Measurements from ENCODE around the gene SMKR1. TPM values are rescaled to one million over a fixed set of nuclear protein-coding genes. Genes with fewer than 3 reads are reported as not detected.

The SMKR1 gene
- total and polyA plus RNA-seq, 10 donors, result 0.91 to 2.2 (median 1.4) TPM; not detected in 5

DNA sequence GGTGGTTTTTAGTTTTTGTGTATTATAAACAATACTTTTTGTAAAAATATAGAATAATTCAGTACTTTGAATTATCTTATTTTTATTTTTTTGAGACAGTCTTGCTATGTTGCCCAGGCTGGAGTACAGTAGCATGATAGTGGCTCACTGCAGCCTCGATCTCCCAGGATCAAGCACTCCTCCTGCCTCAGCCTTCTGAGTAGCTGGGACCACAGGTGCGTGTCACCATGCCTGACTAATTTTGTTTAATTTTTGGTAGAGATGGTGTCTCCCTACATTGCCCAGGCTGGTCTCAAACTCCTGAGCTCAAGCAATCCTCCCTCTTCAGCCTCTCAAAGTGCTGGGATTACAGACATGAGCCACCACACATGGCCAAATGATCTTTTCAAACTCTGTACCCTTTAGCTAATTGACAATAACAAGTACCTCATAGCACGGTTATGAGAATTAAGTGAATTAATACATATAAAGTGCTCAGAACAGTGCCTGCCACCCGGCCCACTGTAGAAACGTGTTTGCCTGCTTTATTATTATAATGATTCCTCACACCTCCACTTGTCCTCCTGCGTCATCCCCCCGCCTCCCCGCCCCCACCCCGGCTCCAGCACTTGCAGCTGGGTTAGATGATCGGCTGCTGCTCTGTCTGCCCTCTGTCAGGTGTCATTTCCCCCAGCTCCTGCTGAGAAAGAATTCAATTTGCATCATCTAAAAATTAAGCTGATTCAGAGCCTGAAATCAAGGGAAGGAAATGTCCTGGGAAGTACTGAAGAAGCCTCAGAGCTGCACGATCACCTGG lies 55.6 kb downstream of the SMKR1 start:
- no peak for DNase-seq
- intact Hi-C loops (cut with DNase I; ENCODE audit: low total_unique reads), result no loop called here
- no peak for TF ChIP-seq POLR2A (IDR thresholded peaks at IDR 0.05)
- TF ChIP-seq, protein P1, sequence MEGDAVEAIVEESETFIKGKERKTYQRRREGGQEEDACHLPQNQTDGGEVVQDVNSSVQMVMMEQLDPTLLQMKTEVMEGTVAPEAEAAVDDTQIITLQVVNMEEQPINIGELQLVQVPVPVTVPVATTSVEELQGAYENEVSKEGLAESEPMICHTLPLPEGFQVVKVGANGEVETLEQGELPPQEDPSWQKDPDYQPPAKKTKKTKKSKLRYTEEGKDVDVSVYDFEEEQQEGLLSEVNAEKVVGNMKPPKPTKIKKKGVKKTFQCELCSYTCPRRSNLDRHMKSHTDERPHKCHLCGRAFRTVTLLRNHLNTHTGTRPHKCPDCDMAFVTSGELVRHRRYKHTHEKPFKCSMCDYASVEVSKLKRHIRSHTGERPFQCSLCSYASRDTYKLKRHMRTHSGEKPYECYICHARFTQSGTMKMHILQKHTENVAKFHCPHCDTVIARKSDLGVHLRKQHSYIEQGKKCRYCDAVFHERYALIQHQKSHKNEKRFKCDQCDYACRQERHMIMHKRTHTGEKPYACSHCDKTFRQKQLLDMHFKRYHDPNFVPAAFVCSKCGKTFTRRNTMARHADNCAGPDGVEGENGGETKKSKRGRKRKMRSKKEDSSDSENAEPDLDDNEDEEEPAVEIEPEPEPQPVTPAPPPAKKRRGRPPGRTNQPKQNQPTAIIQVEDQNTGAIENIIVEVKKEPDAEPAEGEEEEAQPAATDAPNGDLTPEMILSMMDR (IDR thresholded peaks at IDR 0.05 in 8 of 11, conservative IDR thresholded peaks at IDR 0.05 in 3 of 11), result no peak
- TF ChIP-seq POLR2AphosphoS5 (IDR thresholded peaks at IDR 0.05), result no peak
- WGBS, 5 donors, result 57 to 72% (median 68%) methylated on average over 11 of the region's 11 CpGs
- Histone ChIP-seq H3K9me3 (no peaks in the 10 kb centered on the region), H3K27me3 (replicated peaks in 1 of 7) (peaks cover 0 to 13% (median 0%) of the 10 kb centered on the region in 7 donors), H3K27ac (no peak overlapping the region), H3K4me1 (peaks cover 0 to 14% (median 4%) of the 10 kb centered on the region in 6 donors), H3K4me3 (no peak overlapping the region), H3K36me3 (no peaks in the 10 kb centered on the region)

DNA sequence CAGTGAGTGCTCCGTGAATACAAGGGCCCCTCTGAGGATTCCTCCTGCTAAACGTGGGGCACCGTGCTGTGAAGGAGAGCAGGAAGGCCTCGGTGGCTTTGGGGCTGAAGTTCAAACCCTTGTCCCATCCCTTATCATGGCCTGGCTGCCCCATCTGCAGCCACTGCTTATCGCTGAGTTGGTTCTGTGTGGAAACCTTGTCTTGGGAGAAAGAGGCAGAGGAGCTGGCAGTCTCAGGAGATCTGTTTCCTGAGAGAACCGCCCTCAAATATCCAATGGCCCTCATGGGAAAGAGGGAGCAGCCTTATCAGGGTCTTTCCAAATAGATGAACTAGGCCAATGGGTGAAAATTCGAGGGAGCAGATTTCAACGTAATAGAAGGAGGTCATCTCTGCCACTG lies 57.2 kb downstream of the SMKR1 start:
- intact Hi-C loops (cut with DNase I; ENCODE audit: low total_unique reads), result no loop called here
- no peak for DNase-seq
- Histone ChIP-seq H3K27ac (no peak overlapping the region), H3K9me3 (no peaks in the 10 kb centered on the region), H3K4me1 (peaks cover 0 to 9% (median 2%) of the 10 kb centered on the region in 6 donors), H3K27me3 (replicated peaks in 1 of 7) (peaks cover 0 to 14% (median 0%) of the 10 kb centered on the region in 7 donors), H3K4me3 (no peak overlapping the region), H3K36me3 (no peaks in the 10 kb centered on the region)
- TF ChIP-seq, protein P1 (IDR thresholded peaks at IDR 0.05 in 8 of 11, conservative IDR thresholded peaks at IDR 0.05 in 3 of 11), result no peak
- no peak for TF ChIP-seq POLR2A (IDR thresholded peaks at IDR 0.05)
- TF ChIP-seq POLR2AphosphoS5 (IDR thresholded peaks at IDR 0.05), result no peak
- WGBS, 5 donors, result 70 to 84% (median 81%) methylated on average over 8 of the region's 8 CpGs

DNA sequence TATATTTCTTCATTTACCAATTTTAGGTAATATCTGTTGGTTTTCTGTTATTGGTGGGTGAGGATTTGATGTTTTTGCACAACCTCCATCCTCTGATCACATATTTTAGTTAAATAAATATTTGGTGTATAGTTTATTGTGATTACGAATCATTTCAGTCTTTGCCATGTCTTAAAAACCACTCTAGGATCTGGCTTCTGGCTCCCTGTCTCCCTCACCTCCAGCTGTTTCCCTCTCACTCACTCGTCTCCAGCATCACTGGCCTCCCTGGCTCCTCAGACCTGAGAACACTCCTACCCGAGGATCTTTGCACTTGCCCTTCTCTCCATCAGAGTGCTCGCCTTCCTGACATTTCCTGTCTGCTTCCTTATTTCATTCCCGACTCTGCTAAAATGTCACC lies 58.5 kb downstream of the SMKR1 start:
- Histone ChIP-seq H3K27me3 (replicated peaks in 1 of 7) (peaks cover 0 to 9% (median 0%) of the 10 kb centered on the region in 7 donors), H3K9me3 (no peaks in the 10 kb centered on the region), H3K36me3 (no peaks in the 10 kb centered on the region), H3K4me1 (peaks cover 0 to 9% (median 2%) of the 10 kb centered on the region in 6 donors), H3K4me3 (no peak overlapping the region), H3K27ac (no peak overlapping the region)
- DNase-seq, result no peak
- intact Hi-C loops (cut with DNase I; ENCODE audit: low total_unique reads), result no loop called here
- TF ChIP-seq, protein P1 (IDR thresholded peaks at IDR 0.05 in 8 of 11, conservative IDR thresholded peaks at IDR 0.05 in 3 of 11), result no peak
- TF ChIP-seq POLR2A (IDR thresholded peaks at IDR 0.05), result no peak
- no peak for TF ChIP-seq POLR2AphosphoS5 (IDR thresholded peaks at IDR 0.05)
- WGBS, 5 donors, result 43 to 62% (median 44%) methylated on average over 5 of the region's 5 CpGs

DNA sequence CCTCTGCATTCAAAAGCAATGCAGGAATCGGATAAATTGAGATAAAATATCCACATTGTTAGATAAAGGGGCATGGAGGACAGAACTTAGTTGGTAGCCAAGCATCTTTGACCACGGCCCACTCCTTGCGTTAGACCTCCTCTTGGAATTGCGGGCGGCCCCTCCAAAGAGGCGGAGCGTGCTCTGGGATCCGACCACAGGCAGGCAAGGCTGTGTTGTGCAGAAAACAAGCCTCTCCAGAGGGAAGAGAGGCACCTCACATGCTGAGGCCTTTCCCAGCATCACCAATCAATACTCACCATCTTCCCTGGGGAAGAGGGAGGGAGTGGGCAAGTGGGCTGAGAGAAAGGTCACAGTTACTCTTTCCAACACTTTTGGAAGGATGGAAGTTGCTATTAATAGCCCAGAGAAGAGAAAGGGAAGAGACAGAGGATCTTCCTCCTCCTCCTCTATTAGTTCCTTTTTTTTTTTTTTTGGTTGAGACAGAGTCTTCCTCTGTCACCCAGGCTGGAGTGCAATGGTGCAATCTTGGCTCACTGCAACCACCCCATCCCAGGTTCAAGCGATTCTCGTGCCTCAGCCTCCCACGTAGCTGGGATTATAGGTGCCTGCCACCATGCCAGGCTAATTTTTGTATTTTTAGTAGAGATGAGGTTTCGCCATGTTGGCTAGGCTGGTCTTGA lies 59.5 kb downstream of the SMKR1 start:
- intact Hi-C loops (cut with DNase I; ENCODE audit: low total_unique reads), result no loop called here
- H3K27ac ChIP-seq, result no peak overlapping the region
- H3K9me3 ChIP-seq, result no peaks in the 10 kb centered on the region
- peaks cover 0 to 9% (median 0%) of the 10 kb centered on the region in 7 donors for H3K27me3 ChIP-seq (replicated peaks in 1 of 7)
- TF ChIP-seq, protein P1 (IDR thresholded peaks at IDR 0.05 in 8 of 11, conservative IDR thresholded peaks at IDR 0.05 in 3 of 11), result no peak
- TF ChIP-seq POLR2A (IDR thresholded peaks at IDR 0.05) (no peak), POLR2AphosphoS5 (IDR thresholded peaks at IDR 0.05) (no peak)
- no peak for DNase-seq
- WGBS, 5 donors, result 60 to 77% (median 73%) methylated on average over 12 of the region's 12 CpGs
- H3K4me3 ChIP-seq, result no peak overlapping the region
- H3K36me3 ChIP-seq, result no peaks in the 10 kb centered on the region
- peaks cover 0 to 9% (median 2%) of the 10 kb centered on the region in 6 donors for H3K4me1 ChIP-seq

Measured in spleen (tissue), 11 donors.